Effector CD4-positive, alpha-beta T cell (primary cell): ENCODE data around the gene CDRT4.

Experiments used
- DNase-seq: peaks from one replicate; pipeline ENCODE4 v3.0.0-alpha.2; 2020

CDRT4 gene

DNA sequence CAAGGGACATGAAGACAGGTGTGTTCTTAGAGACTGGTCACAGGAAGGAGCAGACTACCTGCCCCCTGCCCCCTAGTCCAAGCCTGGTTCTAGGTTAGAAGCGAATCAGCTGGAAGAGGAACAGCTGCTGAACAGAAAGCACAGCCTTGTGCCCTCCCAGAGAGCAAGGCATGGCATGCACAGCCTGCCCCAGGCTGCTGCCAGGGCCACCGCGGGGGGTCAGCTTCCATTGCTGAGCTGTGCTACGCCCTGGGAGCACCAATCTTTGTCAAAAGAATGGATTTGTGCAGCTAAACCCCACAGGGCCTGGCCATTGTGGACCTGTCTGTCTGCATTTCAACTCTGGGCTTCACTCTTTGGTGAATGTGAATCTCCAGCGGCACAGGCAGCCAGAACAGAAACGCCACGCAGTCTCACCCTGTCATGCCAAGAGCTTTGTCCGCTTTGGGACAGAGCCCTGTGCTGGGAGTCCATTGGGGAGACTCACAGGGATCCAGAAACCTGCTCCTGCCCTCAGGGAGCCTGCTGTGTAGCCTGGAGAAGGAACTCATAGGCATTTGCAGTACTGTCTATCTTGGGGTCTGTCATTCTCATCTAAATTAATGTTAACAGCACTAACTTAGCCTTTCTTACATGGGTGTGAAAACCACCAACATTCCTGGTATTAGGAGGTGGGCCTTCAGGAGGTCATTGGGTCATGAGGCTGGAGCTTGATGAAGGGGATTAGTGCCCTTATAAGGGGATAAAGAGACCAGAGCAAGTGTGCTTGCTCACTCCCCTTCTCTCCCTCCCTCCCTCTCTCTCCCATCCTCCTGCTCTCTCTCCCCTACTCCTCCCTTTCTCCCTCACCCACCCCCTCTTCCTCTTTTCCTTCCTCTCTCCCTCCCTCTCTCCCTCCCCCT, 25.6 kb upstream of the CDRT4 start:
- no peak for DNase-seq

DNA sequence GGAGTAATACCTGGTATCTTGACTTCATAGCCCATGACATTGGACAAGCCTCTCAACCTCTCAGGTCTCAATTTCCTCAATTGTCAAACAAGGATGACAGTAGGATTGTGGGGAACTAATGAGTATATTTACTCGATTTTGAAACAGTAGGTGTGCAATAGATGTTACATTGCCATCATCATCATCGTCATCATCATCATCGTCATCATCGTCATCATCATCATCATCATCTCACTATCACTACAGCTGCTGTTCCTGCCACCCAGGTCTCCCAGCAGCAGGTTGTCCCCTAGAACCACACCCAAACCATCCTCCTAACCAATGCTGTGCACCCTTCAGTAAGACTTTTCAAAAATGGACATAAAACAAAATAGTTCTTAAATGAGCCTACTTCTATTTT, 24.8 kb upstream of the CDRT4 start:
- no peak for DNase-seq

DNA sequence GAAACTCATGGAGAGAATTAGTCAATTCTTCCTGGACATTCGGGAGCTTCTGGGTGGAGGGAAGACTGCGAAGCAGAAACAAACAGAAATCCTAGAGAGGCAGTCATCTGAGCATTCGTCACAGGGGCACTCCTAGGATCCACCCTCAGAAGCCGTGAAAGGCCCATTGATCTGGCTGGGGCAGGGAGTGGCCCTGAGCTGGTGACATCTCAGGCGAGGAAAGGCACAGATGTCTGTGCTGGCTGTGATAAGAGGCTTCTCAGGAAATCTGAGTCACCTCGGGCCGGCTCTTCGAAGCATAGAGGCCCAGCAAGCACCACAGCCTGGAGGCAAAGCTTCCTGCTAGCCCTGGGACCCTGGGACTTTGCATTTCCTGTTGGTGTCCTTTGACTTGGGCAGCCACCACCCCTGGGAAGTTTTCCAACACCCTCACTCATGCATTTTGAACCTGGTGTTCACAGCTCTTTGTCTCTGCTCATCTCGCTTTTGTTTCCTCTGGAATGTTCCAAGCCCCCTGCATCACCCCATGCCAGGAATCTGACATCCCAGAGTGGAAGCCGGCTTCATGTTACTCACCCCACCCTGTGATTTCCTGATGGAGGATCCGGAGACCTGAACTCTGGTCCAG, 23.3 kb upstream of the CDRT4 start:
- DNase-seq = no peak

DNA sequence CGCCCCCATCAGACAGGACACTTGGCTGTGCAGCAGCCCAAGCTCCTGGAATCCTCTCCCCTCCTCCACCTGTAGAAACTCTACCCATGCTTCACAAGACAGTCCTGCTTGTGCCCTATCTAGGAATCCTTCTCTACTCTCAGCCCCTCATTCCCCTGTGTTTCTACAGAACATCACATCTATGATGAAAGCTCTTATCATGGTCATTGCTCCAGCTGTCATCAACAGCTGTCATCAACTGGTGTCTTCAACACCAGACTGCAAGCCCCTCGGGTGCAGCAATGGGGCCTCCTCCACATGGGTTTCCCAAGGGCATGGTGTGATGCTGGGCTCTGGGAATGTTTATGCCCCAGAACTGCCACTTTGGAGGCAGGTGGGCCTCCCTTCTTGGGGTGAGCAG, 21.1 kb upstream of the CDRT4 start:
- no peak for DNase-seq

DNA sequence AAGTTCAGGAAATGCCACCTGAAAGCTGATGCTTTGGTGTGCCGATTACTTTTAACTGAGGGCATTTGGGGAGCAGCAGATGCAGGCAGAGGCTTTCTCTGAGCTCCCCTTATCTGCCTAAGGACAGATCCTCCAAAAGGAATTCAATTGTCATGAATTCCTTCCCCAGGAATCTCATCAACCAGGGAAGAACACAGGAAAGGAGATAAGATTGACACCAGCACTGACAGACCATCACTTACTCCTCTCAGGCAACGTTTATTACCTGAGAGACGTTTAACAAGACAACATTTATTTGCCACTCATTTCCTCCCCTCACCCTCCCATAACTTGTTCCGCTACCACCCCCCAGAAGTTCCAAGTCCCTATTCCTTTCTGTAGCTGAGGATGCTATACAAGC, 17.6 kb upstream of the CDRT4 start:
- DNase-seq = no peak

DNA sequence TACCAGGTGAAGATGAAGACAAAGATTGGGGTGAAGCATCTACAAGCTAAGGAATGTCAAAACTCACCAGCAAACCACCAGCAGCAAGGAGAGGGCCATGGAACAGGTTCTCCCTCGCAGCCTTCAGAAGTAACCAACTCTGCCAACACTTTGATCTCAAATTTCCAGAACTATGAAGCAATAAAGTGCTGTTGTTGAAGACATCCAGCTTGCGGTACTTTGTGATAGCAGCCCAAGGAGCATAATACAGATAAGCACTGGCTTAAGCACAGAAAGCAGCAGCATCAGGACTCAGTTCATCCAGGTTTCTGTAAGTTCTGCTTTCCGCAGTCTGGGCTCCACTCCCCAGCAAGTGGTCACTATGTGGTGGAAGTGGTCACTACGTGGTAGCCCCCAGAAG, 16.0 kb upstream of the CDRT4 start:
- DNase-seq = no peak

DNA sequence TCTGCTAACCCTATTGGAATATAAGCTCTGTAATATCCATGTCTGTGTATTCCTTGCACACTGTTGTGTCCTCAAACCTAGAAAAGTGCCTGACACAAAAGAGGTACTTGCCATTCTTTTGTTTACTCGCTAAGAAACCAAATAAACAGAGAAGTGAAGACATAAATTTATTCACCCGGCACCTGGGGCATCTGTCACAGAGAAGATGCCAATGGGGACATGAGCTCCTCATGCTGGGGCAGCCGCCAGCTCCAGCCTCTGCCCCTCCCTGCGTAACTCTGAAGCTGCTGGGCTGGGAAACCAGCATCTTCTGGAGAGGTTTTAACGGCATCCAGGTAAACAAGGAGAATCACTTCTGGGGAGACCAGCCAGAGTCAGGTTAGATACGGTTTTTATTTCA, 15.1 kb upstream of the CDRT4 start:
- DNase-seq = no peak

DNA sequence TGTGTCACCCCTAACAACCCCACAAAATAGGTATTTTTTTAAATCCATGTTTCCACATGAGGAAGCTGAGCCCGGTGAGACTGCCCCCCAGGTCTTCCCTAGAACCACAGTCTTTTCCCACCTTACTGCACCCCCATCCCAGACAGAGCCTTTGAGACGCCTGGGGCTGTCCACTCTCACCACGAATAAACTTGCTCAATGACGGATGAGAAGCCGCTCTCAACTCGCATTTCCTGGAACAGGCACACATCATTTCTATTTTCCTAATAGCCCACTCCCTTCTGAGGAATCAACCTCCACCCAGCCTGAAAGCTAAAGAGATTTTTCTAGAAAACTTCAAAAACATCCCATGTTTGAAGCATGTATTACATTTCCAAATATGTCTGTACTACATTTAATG, 14.1 kb upstream of the CDRT4 start:
- no peak for DNase-seq

DNA sequence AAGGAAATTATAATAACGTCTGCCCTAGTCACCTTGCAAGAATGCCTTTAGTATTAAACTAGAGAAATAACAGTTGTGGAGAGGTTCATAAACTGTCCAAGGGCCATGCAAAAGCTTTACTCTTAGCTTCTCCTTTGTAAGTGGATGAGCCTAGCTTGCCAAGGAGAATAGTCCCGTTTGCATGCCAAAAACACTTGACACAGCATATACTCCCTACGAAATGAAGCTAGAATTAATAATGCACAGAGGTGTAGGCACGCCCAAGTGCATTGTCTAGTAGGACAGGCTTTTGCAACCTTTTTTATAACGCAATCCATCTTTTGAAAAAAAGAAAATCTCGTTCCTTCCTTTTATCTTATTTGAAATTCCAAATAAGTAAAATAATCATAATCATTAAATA, 12.8 kb upstream of the CDRT4 start:
- DNase-seq = no peak

DNA sequence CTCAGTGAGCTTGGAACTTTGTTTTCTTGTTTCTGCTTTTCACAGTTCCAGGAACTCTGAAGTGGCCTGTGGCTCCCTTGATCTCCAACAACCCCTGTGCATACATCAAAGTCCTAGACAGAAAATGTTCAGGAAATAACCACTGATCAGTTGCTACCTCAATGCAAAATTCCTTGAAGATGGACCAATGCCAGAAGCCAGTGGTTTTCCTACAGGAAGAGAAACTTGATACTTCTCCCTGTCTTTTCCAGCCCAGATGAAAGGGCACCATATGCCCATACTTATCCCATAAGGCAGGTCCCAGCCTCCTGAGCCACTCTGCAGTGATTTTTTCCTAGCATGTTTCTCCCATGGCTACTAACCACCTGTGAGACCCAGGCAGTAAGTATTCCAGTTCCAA, 12.3 kb upstream of the CDRT4 start:
- DNase-seq = no peak

DNA sequence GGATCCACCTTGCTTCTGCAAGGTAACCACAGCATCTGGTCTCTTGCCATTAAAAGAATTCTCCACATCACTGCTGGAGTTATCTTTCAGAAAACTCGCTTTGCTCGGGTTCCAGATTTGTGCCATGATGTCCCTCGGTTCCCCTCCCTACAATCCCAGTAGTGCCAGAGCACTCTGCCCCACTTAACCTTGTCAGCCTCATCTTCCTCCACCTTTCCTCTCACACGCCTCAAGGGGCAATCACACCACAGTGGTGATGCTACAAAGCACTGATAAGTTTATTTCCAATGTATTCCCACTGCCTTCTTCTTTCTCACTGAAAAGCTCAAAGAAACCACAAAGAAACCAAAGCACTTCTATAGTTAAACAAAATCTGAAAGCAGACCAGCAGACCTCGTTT, 11.4 kb upstream of the CDRT4 start:
- DNase-seq = no peak

DNA sequence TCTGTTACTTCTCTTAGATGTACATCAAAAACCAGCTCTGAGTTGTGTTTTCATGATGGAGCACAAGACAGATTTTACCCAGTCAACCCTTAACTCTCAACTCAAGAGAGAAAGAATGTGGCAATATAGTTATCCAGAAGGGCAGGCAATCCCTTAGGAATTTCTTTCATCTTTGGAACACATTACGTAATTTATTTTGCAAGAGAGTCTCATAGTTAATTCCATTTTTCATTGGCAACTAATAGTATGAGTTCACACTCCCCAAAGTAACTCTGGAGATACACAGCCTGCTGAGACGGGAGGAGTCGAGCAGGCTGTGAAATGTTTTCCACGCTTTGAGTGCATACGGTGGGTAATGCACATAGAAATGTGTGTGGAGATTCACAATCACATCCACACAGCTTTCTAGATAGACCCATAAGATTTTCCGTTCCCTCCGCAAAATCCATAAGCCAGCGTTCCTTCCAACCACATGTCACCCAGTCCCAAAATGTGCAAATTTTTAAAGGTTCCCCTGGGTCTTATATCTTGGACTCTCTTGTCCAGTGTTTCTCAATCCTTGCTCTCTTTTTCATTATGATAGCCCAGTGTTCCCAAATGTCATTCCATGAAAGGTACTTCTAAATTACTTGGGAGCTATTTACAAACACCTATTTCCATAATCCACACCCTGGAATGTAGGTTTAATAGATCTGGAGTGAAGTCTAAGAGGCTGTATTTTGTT, 8.4 kb upstream of the CDRT4 start:
- no peak for DNase-seq

DNA sequence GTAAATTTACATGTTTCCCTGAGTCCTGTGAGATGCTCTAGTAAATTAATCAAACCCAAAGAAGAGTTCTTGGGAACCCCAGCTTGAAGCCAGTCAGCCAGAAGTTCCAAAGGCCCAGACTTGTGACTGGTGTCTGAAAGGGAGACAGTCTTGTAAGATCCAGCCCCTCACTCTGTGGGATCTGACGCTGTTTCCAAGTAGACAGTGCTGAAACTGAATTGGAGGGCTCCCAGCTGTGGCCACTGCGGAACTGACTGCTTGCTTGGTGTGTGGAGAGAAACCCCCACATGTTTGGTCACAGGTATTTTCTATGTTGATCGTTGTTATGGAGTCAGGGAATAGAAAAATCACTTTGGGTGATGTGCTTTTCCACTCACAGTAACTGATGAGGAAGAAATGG, 5.5 kb upstream of the CDRT4 start:
- no peak for DNase-seq

DNA sequence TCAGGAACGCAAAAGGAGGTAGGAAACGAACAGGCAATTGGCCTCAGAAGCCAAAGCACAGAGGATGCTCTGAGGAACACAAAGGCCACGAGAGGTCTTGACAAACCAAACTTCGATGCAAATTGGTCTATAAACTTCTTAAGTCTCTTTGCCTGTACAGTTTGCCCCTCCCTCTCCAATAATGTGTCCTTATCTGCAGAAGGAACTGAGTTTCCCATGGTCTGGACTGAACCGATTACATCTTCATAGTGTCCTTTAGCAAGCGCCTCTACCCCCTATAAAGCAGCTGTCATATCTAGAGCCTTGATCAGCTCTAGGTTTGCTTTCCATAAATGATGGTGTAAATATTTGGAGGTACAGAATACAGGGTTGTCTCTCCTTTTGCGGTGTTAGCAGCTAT, 3.1 kb upstream of the CDRT4 start:
- DNase-seq = no peak

DNA sequence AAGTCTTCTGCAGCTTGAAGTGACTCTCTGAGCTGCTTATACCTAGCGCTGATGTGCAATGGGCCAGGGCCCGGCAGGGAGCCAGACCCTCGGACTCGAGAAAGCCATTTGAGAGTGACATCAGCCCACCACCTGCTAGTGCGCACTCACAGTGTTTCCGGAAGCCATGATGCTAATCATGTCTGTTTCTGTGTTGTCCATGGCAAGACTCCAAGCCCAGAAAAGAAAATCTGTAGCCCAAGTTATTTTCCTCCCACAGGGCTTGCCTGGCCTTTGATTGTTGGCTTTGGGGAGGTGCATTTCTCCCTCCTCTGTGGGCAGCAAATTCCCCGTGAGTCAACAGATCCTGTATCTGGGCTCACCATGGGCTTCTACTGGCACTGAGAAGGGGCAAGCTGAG, 1.8 kb upstream of the CDRT4 start:
- DNase-seq = no peak

DNA sequence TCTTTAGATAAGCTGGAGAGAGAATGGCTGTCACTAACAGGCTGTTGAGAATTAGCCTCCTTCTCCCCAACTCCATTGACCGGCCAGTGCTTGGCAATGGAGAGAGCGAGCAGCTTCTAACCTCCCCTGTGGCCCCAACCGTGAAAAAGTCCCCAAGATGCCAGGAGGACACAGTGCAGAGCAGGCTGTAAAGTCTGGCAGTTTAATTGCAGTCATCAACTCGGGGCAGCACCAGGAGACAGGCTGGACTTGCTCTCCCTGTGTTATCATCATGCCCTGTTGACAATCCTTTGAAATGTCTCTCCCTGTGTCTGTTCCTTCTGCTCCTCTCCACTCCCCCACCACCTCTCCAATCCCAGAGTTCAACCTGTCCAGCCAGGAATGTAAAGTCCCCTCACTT, 705 bp upstream of the CDRT4 start:
- no peak for DNase-seq

DNA sequence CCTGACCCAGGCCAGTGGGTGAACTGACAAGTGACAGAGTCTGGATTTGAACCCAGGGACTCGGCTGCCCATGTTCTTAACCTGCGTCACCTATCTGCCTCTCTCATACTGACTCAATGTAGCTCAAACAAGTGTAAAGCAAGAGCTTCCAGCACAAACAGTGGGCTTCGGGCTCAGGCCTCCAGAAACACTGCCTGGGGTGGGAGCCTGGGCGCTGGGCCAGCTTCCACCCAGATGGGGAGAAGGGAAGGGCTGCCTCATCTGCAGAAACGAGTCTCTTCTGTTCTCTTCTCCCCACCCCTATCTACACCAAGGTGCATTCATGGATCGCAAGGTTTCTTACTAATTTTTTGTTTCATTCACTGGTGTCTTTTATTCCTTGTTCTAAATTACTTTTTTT, 1.3 kb downstream of the CDRT4 start:
- DNase-seq = no peak

DNA sequence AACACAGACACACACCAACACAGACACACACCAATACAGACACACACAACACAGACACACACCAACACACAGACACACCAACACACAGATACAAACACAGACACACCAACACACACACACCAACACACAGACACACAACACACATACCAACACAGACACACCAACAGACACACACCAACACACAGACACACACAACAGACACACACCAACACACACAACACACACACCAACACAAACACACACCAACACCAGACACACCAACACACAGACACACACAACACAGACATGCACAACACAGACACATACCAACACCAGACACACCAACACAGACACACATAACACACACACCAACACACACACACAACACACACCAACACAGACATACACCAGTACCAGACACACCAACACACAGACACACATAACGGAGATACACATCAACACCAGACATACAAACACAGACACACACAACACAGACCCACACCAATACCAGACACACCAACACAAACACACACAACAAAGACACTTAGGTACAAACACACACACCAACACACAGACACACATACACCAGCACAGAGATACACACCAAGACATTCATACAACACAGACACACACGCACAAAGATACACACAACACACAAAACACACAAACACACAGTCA, 2.2 kb downstream of the CDRT4 start:
- DNase-seq = no peak

DNA sequence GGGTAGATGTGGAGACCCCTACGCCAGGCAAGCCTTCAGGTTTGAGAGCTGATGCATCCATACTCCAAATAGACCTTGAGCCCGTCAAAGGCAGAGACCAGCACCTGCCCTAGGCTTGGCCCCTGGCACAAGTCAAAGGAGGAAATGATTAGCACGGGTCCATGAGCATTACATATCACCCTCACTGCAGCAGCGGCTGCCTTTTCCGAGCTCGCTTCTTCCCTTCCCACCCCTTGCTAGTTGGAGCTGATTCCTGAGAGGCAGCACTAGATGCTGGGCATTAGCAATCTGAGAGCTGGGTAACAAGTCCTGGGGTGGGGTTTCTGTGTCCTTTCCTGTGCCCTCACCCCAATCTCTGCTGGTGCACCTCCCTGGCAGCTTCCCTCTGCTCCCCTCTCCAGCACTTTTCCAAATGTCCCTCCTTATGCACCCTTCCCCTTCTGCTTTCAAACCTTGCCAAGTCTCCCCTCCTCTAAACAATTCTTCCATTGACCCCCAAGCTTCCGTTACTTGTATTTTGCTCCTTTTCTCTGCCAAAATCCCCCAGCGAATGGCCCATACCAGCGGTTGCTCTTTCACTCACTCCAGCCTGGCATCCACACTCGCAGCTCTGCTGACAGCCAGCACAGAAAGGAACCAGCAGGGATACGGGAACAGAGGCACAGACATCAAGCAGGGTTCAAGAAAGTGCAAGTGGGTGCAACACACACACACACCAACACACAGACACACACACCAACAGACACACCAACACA, 3.0 kb downstream of the CDRT4 start:
- no peak for DNase-seq

DNA sequence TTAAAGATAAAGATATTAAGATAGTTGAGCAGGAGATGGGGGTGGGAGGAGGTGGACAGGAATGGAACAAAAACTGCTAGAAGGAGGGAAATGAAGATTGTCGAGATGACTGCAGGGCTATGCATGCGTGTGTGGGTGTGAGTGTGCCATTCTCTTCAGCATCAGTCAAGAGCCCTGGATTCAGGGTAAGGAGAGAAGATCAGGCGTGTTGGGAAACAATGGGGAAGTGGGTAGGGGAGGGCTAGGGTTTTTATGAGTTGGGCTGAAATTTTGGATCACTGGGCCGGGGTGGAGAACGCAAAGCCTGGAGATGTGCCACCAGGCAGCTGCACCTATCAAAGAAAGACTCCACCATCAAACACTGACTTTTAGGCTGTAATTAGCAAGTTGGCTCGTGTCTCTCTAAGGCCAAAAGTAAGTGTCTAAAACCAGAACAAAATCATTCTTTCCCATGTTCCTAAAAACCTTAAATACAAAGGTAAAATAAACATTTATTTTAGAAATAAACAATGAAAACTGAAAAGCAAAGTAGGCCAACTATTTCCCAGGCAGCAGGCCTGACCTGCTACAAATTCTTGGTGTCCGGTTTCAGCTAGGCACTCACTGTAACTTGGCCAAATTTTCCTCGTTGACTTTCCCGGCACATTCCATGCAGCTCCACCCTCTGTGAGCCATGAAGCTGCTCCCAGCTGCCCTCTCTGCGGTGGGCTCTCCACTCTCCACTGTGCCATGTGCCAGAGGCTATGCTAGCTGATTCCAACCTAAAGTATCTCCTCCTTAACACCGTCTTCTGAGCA, 4.2 kb downstream of the CDRT4 start:
- no peak for DNase-seq

DNA sequence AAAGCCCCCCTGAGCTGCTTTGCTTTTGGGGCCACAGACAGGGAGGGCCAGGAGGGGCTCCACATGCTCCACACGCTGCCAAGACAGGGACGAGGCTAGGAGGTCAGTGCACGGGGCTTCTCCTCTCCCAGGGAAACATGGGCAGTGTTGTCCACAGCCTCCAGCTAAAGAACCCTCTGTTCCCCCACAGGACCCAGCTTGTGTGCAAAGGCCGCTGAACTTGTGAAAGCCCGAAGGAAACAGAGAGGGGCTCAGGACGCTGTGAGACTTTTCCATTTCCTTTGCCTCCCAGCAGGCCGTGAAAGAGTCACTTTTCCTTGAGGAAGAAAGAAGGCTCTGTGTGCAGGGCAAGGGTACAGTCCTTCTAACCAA, 9.7 kb downstream of the CDRT4 start:
- DNase-seq = no peak
